IPS-NIHi7 (cell line): ENCODE measurements around the gene BCL7B.
A peak's percentile ranks its signal among the peaks of the same experiment; 100 is the strongest.
"Not testable (repeated sequence)": the region's sequence is repeated elsewhere in the genome, so short reads cannot be mapped to it uniquely, and the experiment has no call there.

Experiments
- DNase-seq: peaks from one replicate; pipeline ENCODE4 v3.0.0; 2012; ENCODE audit warnings: mixed read lengths; ENCODE audit errors: extremely low spot score

Gene BCL7B

GRCh38 chr7:73557397-73558257, at the start of gene BCL7B:
Gene BCL7B, minus strand, starts transcription at chr7:73557690. Its CDS starts 112 bp downstream, at chr7:73557578.
- peak; percentile 95 for DNase-seq

- no peak for DNase-seq
Observed at GRCh38 chr7:73605601-73606220, 48.2 kb upstream of the BCL7B start.

- DNase-seq = no peak
Observed at GRCh38 chr7:73602721-73603651, 45.5 kb upstream of the BCL7B start.

- no peak for DNase-seq
Observed at GRCh38 chr7:73599916-73600315, 42.4 kb upstream of the BCL7B start.

GRCh38 chr7:73599151-73599882, 41.8 kb upstream of the BCL7B start:
- no peak for DNase-seq

- no peak for DNase-seq
Observed at GRCh38 chr7:73597978-73598782, 40.7 kb upstream of the BCL7B start.

- DNase-seq = no peak
Observed at GRCh38 chr7:73596191-73597065, 38.9 kb upstream of the BCL7B start.

GRCh38 chr7:73595358-73595757, 37.9 kb upstream of the BCL7B start:
- DNase-seq = no peak

GRCh38 chr7:73593207-73594045, 35.9 kb upstream of the BCL7B start:
- no peak for DNase-seq

- DNase-seq = no peak
Observed at GRCh38 chr7:73586911-73587310, 29.4 kb upstream of the BCL7B start.

- no peak for DNase-seq
Observed at GRCh38 chr7:73585196-73585595, 27.7 kb upstream of the BCL7B start.

GRCh38 chr7:73582664-73583202, 25.2 kb upstream of the BCL7B start:
- DNase-seq = no peak

GRCh38 chr7:73581006-73581405, 23.5 kb upstream of the BCL7B start:
- DNase-seq = not testable (repeated sequence)

- peak; percentile 99 for DNase-seq
Observed at GRCh38 chr7:73578342-73579128, 21.0 kb upstream of the BCL7B start, which contains the start of gene TBL2. Gene TBL2, minus strand, starts transcription at chr7:73578579. Its CDS starts 30 bp downstream, at chr7:73578549.

- no peak for DNase-seq
Observed at GRCh38 chr7:73577627-73578341, 20.3 kb upstream of the BCL7B start.

GRCh38 chr7:73573791-73574190, 16.3 kb upstream of the BCL7B start:
- DNase-seq = no peak

GRCh38 chr7:73573276-73573675, 15.8 kb upstream of the BCL7B start:
- no peak for DNase-seq
